ENCODE results near the gene TP53RK.

- TF ChIP-seq CTCF (conservative IDR thresholded peaks at IDR 0.05) = no peak
- no peak for TF ChIP-seq ZFX (IDR thresholded peaks at IDR 0.05)
Measured at GRCh38 chr20:46720019-46720418, 30.8 kb upstream of the TP53RK start.
